ENCODE data around the gene CUBN.

Gene CUBN

GRCh38 chr10:16965344-16965616 lies 164.3 kb downstream of the CUBN start:
- FAIRE-seq, result no peak
- TF ChIP-seq POLR2A (IDR thresholded peaks at IDR 0.05; ENCODE audit: low read depth, low read length), result no peak
- DNase-seq (ENCODE audit: insufficient read length, low spot score), result no peak

GRCh38 chr10:16964576-16965343 lies 164.9 kb downstream of the CUBN start:
- no peak for FAIRE-seq
- DNase-seq (ENCODE audit: insufficient read length, low spot score), result no peak
- no peak for TF ChIP-seq POLR2A (IDR thresholded peaks at IDR 0.05; ENCODE audit: low read depth, low read length)

- DNase-seq (ENCODE audit: insufficient read length, low spot score) (no peak), FAIRE-seq (no peak)
- TF ChIP-seq POLR2A (IDR thresholded peaks at IDR 0.05; ENCODE audit: low read depth, low read length), result no peak
Measured at GRCh38 chr10:16960551-16960950, 169.1 kb downstream of the CUBN start.

GRCh38 chr10:16957038-16957437 lies 172.6 kb downstream of the CUBN start:
- DNase-seq (ENCODE audit: insufficient read length, low spot score) (no peak), FAIRE-seq (no peak)

GRCh38 chr10:16954280-16955030 lies 175.2 kb downstream of the CUBN start:
- TF ChIP-seq POLR2A (IDR thresholded peaks at IDR 0.05; ENCODE audit: low read depth, low read length), result no peak
- DNase-seq (ENCODE audit: insufficient read length, low spot score), result no peak
- no peak for FAIRE-seq

More at GRCh38 chr10:16957038-16957437, 172.6 kb downstream of the CUBN start:
- no peak for TF ChIP-seq POLR2A (IDR thresholded peaks at IDR 0.05; ENCODE audit: low read depth, low read length)

- DNase-seq (ENCODE audit: insufficient read length, low spot score), result no peak
- TF ChIP-seq POLR2A (IDR thresholded peaks at IDR 0.05; ENCODE audit: low read depth, low read length), result no peak
- peak; percentile 93 for FAIRE-seq
Measured at GRCh38 chr10:16953270-16953669, 176.3 kb downstream of the CUBN start.

- DNase-seq (ENCODE audit: insufficient read length, low spot score), result no peak
- FAIRE-seq, result no peak
- no peak for TF ChIP-seq POLR2A (IDR thresholded peaks at IDR 0.05; ENCODE audit: low read depth, low read length)
Measured at GRCh38 chr10:16952610-16953009, 177.0 kb downstream of the CUBN start.

- FAIRE-seq, result no peak
- no peak for DNase-seq (ENCODE audit: insufficient read length, low spot score)
- TF ChIP-seq POLR2A (IDR thresholded peaks at IDR 0.05; ENCODE audit: low read depth, low read length), result no peak
Measured at GRCh38 chr10:16952080-16952479, 177.5 kb downstream of the CUBN start.

GRCh38 chr10:16950656-16951601 lies 178.7 kb downstream of the CUBN start:
- TF ChIP-seq POLR2A (IDR thresholded peaks at IDR 0.05; ENCODE audit: low read depth, low read length), result no peak
- DNase-seq (ENCODE audit: insufficient read length, low spot score), result peak; percentile 30
- peak; percentile 95 for FAIRE-seq

GRCh38 chr10:16949816-16950215 lies 179.8 kb downstream of the CUBN start:
- FAIRE-seq, result no peak
- DNase-seq (ENCODE audit: insufficient read length, low spot score), result no peak
- TF ChIP-seq POLR2A (IDR thresholded peaks at IDR 0.05; ENCODE audit: low read depth, low read length), result no peak

- DNase-seq (ENCODE audit: insufficient read length, low spot score) (no peak), FAIRE-seq (no peak)
- no peak for TF ChIP-seq POLR2A (IDR thresholded peaks at IDR 0.05; ENCODE audit: low read depth, low read length)
Measured at GRCh38 chr10:16948361-16948760, 181.2 kb downstream of the CUBN start.

- TF ChIP-seq POLR2A (IDR thresholded peaks at IDR 0.05; ENCODE audit: low read depth, low read length), result no peak
- FAIRE-seq, result no peak
- no peak for DNase-seq (ENCODE audit: insufficient read length, low spot score)
Measured at GRCh38 chr10:16947069-16947468, 182.5 kb downstream of the CUBN start.

- no peak for FAIRE-seq
- no peak for TF ChIP-seq POLR2A (IDR thresholded peaks at IDR 0.05; ENCODE audit: low read depth, low read length)
- DNase-seq (ENCODE audit: insufficient read length, low spot score), result no peak
Measured at GRCh38 chr10:16945593-16945992, 184.0 kb downstream of the CUBN start.

- no peak for FAIRE-seq
- DNase-seq (ENCODE audit: insufficient read length, low spot score), result no peak
- TF ChIP-seq POLR2A (IDR thresholded peaks at IDR 0.05; ENCODE audit: low read depth, low read length), result no peak
Measured at GRCh38 chr10:16944986-16945385, 184.6 kb downstream of the CUBN start.

Measured in H54 (cell line).